GM10266 (cell line): Measurements from ENCODE around the gene GRIA1.

Source experiments
- DNase-seq: peaks from one replicate; pipeline ENCODE4 v3.0.0; 2012; ENCODE audit errors: extremely low spot score
- TF ChIP-seq, protein P1 (sequence below): IDR thresholded peaks from 2 replicates; pipeline ENCODE4 v1.5.1; 2012; ENCODE audit warnings: mild to moderate bottlenecking, low read depth; ENCODE audit not compliant: control insufficient read depth, insufficient read depth; ENCODE audit errors: missing control alignments

GRIA1 gene

DNA sequence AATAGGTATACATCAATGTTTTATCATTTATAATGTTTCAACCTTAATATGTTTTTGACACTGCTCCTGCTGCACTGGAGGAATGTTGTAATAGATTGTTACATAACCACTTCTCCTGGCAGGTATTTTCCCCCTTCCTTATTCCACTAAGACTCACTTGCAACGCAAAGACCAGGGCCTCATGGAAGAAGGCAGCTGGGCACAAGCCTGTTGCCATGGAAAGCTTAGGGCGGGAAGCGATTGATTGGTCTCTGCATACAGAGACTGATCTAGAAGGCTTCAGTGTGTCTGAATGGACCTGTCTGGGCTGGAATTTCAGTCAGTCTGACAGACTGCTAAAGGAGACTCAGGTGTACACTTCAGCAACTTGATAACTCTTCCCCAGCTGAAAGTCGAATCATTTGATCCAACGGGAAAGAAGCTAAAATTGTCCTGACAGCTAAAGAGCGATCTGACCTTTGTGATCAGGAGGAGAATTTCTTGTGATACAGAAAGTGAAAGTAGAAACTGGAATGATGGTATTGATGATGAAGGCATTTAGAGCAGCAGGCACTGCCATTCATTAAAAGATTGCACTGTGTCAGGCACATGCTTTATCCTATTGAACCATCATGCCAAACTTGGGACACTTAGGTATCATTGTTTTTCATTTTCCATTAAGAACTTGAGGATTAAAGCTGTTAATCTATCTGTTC, 65.1 kb downstream of the GRIA1 start:
- no peak for DNase-seq
- TF ChIP-seq, protein P1, sequence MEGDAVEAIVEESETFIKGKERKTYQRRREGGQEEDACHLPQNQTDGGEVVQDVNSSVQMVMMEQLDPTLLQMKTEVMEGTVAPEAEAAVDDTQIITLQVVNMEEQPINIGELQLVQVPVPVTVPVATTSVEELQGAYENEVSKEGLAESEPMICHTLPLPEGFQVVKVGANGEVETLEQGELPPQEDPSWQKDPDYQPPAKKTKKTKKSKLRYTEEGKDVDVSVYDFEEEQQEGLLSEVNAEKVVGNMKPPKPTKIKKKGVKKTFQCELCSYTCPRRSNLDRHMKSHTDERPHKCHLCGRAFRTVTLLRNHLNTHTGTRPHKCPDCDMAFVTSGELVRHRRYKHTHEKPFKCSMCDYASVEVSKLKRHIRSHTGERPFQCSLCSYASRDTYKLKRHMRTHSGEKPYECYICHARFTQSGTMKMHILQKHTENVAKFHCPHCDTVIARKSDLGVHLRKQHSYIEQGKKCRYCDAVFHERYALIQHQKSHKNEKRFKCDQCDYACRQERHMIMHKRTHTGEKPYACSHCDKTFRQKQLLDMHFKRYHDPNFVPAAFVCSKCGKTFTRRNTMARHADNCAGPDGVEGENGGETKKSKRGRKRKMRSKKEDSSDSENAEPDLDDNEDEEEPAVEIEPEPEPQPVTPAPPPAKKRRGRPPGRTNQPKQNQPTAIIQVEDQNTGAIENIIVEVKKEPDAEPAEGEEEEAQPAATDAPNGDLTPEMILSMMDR, result no peak

GRCh38 chr5:153558957-153559356, 68.5 kb downstream of the GRIA1 start:
- no peak for DNase-seq
- TF ChIP-seq, protein P1, result no peak

DNA sequence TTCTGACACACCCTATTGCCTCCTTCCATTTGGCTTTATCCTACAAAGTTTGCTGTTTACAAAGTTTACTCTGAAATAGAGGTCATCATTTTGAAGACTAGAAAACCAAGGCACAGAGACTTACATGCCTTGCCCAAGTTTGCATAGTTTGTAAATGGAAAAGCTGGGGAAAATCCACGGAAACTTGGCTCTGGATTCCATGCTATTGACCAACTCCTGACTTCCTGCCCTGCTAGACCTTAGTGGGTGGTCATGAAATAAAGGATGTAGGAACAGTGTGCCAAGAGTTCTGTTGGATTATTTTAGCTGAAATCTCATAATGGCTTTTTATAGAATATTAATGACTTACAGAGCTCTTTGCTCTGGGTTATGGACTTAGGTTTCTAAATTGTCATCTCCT, 69.5 kb downstream of the GRIA1 start:
- TF ChIP-seq, protein P1, result no peak
- DNase-seq, result no peak

GRCh38 chr5:153562189-153562588, 71.7 kb downstream of the GRIA1 start:
- TF ChIP-seq, protein P1, result no peak
- no peak for DNase-seq

DNA sequence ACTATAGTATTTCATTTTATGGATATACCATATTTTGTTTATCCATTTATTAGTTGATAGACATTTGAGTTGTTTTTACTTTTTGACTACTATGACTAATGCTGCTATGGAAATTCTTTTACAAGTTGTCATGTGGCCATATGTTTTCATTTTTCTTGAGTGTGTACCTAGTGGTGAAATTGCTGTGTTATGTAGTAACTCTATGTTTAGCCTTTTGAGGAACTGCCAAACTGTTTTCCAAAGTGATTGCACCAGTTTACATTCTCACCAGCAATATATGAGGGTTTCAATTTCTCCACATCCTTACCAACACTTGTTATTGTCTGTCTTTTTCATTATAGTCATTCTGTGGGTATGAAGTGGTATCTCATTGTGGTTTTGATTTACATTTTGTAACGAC, 75.4 kb downstream of the GRIA1 start:
- TF ChIP-seq, protein P1, result no peak
- DNase-seq, result no peak

DNA sequence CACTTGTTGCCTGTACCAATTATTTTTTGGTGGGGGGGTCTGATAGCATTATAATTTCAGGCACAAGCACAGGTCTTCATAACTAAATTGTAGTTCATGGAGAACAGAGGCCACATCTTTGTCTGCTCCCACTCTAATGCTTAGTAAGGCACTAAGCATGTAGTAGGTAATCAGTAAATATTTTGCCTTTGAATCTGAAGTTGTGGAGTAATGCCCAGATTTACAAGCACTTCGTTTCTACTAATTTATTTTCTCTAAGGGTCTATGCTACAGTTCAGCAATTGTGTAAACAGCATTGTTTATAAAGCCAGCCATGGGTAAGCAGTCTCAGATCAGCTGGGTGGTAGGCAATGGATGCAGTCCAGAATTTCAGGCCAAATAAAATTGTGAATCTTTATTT, 78.6 kb downstream of the GRIA1 start:
- DNase-seq, result no peak
- TF ChIP-seq, protein P1, result no peak

- no peak for DNase-seq
- TF ChIP-seq, protein P1, result no peak
Measured at GRCh38 chr5:153571162-153571561, 80.7 kb downstream of the GRIA1 start.
